ENCODE data around the gene LY86. TPM values are rescaled to one million over a fixed set of nuclear protein-coding genes. Genes with fewer than 3 reads are reported as not detected.

Gene LY86
- total RNA-seq, 3 donors from 2014 or later = 1.2 to 2.8 (median 1.6) TPM

DNA sequence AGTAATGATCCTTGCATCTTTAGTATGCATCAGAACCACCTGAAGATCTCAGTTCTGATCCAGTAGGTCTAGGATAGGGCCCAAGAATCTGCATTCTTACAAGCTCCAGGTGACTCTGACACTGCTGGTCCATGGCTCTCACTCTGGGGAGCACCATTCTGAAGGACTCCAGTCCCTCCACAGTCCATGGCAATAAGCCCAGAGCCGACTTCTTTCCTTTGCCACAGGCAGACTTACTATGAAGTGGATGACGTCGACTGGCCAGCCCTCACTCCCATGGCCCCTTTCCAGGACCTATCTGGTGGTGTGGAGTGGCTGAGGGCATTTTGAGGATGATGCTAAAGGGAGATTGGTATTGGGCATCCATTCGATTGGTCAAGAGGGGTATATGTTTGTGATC lies 21.8 kb upstream of the LY86 start:
- H3K4me3 ChIP-seq = no peak overlapping the region
- TF ChIP-seq, protein P1, sequence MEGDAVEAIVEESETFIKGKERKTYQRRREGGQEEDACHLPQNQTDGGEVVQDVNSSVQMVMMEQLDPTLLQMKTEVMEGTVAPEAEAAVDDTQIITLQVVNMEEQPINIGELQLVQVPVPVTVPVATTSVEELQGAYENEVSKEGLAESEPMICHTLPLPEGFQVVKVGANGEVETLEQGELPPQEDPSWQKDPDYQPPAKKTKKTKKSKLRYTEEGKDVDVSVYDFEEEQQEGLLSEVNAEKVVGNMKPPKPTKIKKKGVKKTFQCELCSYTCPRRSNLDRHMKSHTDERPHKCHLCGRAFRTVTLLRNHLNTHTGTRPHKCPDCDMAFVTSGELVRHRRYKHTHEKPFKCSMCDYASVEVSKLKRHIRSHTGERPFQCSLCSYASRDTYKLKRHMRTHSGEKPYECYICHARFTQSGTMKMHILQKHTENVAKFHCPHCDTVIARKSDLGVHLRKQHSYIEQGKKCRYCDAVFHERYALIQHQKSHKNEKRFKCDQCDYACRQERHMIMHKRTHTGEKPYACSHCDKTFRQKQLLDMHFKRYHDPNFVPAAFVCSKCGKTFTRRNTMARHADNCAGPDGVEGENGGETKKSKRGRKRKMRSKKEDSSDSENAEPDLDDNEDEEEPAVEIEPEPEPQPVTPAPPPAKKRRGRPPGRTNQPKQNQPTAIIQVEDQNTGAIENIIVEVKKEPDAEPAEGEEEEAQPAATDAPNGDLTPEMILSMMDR (IDR thresholded peaks at IDR 0.05) = no peak
- DNase-seq (no peak), ATAC-seq (no peak)
- H3K36me3 ChIP-seq (ENCODE audit: low read depth) = no peaks in the 10 kb centered on the region
- intact Hi-C loops (cut with DNase I, micrococcal nuclease) = no loop called here
- H3K9me3 ChIP-seq = no peaks in the 10 kb centered on the region
- H3K4me1 ChIP-seq (ENCODE audit: low read depth) = no peaks in the 10 kb centered on the region

DNA sequence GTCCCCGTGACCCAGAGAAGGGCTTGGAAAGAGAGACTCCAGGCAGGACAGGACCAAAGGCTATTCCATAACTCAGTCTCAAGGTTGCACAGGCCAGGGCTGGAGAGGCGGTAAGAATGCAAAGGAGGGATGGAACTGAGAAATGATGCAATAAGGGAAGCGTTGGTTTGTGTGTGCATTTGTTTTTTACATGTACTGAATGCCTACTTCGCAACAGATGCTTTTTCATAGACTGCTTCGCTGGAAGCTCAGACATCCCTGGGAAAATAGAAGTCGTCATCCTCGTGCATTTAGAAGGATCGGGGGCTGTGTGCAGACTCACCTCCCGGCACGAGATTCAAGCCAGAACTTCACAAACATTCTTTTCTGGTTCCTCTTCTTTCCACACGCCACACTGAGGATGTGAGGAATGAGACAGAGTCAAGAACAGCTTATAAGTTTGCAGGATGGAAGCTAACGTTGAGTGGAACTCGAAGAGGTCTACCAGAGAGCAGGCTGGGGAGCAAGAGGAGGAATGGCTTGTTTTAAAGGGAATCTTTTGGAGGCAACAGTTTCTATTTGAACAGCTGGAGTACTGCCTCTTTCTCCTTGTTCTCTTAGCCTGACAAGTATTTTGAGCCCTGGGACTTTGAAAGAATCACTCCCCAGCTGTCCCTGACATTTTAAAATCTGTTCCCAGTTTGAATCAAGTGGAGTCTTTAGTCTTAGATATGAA lies 19.3 kb upstream of the LY86 start:
- no peak for ATAC-seq
- Histone ChIP-seq H3K4me1 (ENCODE audit: low read depth) (no peaks in the 10 kb centered on the region), H3K9me3 (no peaks in the 10 kb centered on the region), H3K4me3 (no peak overlapping the region), H3K36me3 (ENCODE audit: low read depth) (no peaks in the 10 kb centered on the region)
- intact Hi-C loops (cut with DNase I, micrococcal nuclease) = no loop called here
- DNase-seq = no peak
- TF ChIP-seq, protein P1 (IDR thresholded peaks at IDR 0.05) = no peak

DNA sequence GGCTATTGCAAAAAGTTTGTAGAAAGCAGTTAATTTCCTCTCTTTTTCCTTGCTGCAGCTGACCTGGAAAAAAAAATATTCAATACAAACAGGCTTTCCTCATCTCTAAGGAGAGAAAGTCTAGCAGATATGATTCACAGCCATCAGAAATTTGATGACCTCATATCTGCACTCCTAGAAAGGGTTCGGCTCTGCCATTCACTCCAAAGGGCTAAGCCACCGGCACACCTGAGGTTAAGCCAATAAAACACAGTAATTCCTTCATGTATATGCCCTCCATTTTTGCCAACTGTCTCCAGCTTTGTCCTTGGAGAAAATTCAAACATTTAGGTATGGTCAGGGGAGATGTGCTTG lies 18.7 kb upstream of the LY86 start:
- H3K9me3 ChIP-seq = no peaks in the 10 kb centered on the region
- ATAC-seq = no peak
- intact Hi-C loops (cut with DNase I, micrococcal nuclease) = no loop called here
- DNase-seq = no peak
- no peaks in the 10 kb centered on the region for H3K36me3 ChIP-seq (ENCODE audit: low read depth)
- no peak overlapping the region for H3K4me3 ChIP-seq
- H3K4me1 ChIP-seq (ENCODE audit: low read depth) = no peaks in the 10 kb centered on the region
- TF ChIP-seq, protein P1 (IDR thresholded peaks at IDR 0.05) = no peak

DNA sequence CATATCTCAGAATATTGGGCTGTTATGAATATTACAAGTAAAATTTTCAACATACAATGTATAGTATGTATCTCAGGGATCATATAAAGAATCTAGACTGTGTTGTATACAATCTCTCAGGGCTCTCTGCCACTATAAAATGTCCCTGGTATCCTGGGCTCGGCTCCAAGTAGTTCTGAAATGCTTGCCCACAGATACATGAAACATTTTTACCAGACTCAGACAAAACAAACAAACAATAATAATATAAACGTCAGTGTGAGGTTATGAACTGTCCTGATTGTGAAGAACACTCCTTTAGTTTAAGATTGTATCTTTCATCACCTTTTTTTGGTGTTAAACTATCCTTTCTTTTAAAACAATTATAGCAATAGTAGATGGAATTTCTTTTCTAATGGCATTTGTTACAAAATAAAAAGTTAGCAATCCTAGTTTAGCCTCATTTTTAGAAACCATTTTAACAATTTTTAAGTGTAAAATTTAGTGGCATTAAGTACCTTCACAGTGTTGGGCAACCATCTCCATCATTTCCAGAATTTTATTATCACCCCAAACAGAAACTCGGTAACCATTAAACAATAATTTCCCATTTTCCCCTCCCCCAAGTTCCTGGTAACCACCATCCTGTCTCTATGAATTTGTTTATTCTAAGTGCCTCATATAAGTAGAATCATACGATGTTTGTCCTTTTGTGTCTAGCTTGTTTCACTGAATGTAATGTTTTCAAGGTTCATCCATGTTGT lies 17.4 kb upstream of the LY86 start:
- TF ChIP-seq, protein P1 (IDR thresholded peaks at IDR 0.05) = no peak
- no peak for ATAC-seq
- H3K4me1 ChIP-seq (ENCODE audit: low read depth) = no peaks in the 10 kb centered on the region
- no peaks in the 10 kb centered on the region for H3K36me3 ChIP-seq (ENCODE audit: low read depth)
- no peak for DNase-seq
- H3K9me3 ChIP-seq = no peaks in the 10 kb centered on the region
- no peak overlapping the region for H3K4me3 ChIP-seq
- intact Hi-C loops (cut with DNase I, micrococcal nuclease) = no loop called here

DNA sequence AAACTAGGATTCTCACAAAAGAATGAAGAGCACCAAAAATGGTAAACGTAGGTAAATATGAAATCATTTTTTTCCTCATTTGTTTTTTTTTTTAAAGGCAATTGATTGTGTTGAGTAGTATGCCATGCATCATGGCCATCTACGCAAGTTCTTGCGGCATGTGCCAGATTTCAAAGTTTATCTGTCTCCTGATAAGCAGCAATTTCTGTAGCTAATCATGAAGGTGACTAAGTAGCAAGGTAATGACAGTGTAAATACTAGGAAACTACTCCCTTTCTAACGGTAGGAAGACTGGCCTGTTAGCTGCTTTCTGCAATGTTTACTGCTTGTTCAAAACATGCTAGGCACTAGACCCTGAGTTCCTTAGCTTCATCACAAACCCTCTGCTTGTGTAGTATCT lies 13.4 kb upstream of the LY86 start:
- no peak for DNase-seq
- intact Hi-C loops (cut with DNase I, micrococcal nuclease) = no loop called here
- no peak for ATAC-seq
- Histone ChIP-seq H3K9me3 (no peaks in the 10 kb centered on the region), H3K4me1 (ENCODE audit: low read depth) (no peaks in the 10 kb centered on the region), H3K36me3 (ENCODE audit: low read depth) (no peaks in the 10 kb centered on the region), H3K4me3 (no peak overlapping the region)
- TF ChIP-seq, protein P1 (IDR thresholded peaks at IDR 0.05) = no peak

All from mucosa of descending colon (tissue), 3 donors.